H54 (cell line): ENCODE measurements around the gene USP4.
"Not testable (repeated sequence)": the region's sequence is repeated elsewhere in the genome, so short reads cannot be mapped to it uniquely, and the experiment has no call there.

Experiments used
- DNase-seq: peaks from one replicate; pipeline ENCODE4 v3.0.0; 2011; ENCODE audit warnings: low spot score, mixed read lengths; ENCODE audit not compliant: insufficient read length
- FAIRE-seq: peaks from 3 replicates; lab custom pipeline; 2011; peaks lifted over from hg19 to GRCh38; lab: Jason Lieb, UNC
- POLR2A ChIP-seq: IDR thresholded peaks from 2 replicates; pipeline ENCODE4 v1.6.1; 2011; ENCODE audit warnings: low read depth, mild to moderate bottlenecking, low read length

The USP4 gene

GRCh38 chr3:49236226-49236625 is 103.6 kb downstream of the USP4 start:
- FAIRE-seq (no peak), DNase-seq (no peak)
- no peak for TF ChIP-seq POLR2A

GRCh38 chr3:49228817-49229216 is 111.0 kb downstream of the USP4 start:
- DNase-seq, FAIRE-seq: not testable (repeated sequence)
